B cell (primary cell): ENCODE results near the gene SLC38A5.

Source experiments
- EZH2 ChIP-seq: IDR thresholded peaks from 2 replicates; pipeline ENCODE4 v1.6.1; 2012; ENCODE audit warnings: borderline replicate concordance, low read depth, mild to moderate bottlenecking, moderate library complexity, low read length; ENCODE audit not compliant: insufficient read depth, poor library complexity, severe bottlenecking
- TF ChIP-seq, protein P1 (sequence below): fragments of 200-600 bp; IDR thresholded peaks from one replicate; pipeline ENCODE4 v1.8.0; 2022; ENCODE audit warnings: antibody characterized with exemption, mild to moderate bottlenecking

DNA sequence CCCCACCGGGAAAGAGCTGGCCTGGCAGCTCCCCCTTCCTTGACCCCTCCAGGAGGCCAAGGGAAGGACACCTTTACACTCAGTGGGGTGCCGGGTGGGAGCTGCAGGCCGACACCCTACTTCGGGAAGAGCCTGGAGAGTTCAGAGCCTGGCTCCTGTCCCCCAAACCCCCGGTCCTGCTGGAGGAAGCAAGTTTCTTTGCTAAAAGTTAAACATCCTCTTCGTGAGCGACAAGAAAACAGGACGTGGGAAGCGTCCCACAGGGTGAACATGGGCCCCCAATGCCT is 3.6 kb upstream of the SLC38A5 start:
- TF ChIP-seq, protein P1, sequence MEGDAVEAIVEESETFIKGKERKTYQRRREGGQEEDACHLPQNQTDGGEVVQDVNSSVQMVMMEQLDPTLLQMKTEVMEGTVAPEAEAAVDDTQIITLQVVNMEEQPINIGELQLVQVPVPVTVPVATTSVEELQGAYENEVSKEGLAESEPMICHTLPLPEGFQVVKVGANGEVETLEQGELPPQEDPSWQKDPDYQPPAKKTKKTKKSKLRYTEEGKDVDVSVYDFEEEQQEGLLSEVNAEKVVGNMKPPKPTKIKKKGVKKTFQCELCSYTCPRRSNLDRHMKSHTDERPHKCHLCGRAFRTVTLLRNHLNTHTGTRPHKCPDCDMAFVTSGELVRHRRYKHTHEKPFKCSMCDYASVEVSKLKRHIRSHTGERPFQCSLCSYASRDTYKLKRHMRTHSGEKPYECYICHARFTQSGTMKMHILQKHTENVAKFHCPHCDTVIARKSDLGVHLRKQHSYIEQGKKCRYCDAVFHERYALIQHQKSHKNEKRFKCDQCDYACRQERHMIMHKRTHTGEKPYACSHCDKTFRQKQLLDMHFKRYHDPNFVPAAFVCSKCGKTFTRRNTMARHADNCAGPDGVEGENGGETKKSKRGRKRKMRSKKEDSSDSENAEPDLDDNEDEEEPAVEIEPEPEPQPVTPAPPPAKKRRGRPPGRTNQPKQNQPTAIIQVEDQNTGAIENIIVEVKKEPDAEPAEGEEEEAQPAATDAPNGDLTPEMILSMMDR, result no peak
- TF ChIP-seq EZH2, result no peak
